ENCODE measurements around the gene SLC35F6.

SLC35F6 gene

DNA sequence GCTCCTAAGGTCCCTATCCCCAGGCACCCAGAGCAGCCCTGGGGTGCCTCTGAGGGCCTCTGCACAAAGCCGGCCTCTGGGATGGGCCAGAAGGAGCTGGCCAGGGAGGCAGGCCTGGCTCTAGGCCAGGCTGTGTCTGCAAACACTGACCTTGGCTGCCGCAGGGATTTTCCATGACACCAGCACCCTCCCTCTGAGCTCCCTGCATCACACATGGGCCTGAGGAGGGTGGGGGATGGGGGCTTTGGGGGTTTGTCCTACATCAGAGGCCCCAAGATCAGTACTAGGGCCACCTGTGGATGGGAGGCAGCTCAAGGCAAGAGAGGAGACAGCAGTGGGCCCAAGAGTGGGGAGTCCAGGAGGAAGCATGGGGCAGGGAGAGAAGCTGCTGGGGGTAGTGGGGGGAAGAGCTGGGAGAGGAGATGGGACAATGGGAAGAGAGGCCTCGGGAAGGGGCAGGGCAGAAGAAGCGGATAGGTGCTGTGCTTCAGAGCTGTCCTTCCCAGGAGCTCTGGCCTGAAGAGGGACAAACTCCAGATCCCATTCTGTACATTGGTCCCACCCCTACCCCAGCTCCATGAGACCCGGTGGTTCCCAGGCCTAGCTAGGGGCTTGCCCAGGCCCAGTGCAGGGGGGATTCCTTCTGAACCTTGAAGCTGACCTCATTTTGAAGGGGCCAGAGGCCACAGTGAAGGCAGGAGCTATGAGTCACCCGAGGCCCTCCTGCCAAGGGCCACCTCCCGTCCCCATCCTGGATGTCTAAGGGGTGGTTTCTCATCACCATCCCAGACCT, 43.6 kb upstream of the SLC35F6 start:
- DNase-seq, result no peak
- H3K27me3 ChIP-seq (replicated peaks; ENCODE audit: insufficient read depth, low read length), result peaks cover 40% of the 10 kb centered on the region
- no peaks in the 10 kb centered on the region for H3K9me2 ChIP-seq (replicated peaks; ENCODE audit: insufficient read depth, low read length)
- no peaks in the 10 kb centered on the region for H3K4me1 ChIP-seq (ENCODE audit: low read length)
- H3K4me3 ChIP-seq (ENCODE audit: low read length), result no peak overlapping the region
- no peak for TF ChIP-seq EZH2 (optimal IDR thresholded peaks at IDR 0.05; ENCODE audit: low read depth, low read length)
- TF ChIP-seq, protein P1, sequence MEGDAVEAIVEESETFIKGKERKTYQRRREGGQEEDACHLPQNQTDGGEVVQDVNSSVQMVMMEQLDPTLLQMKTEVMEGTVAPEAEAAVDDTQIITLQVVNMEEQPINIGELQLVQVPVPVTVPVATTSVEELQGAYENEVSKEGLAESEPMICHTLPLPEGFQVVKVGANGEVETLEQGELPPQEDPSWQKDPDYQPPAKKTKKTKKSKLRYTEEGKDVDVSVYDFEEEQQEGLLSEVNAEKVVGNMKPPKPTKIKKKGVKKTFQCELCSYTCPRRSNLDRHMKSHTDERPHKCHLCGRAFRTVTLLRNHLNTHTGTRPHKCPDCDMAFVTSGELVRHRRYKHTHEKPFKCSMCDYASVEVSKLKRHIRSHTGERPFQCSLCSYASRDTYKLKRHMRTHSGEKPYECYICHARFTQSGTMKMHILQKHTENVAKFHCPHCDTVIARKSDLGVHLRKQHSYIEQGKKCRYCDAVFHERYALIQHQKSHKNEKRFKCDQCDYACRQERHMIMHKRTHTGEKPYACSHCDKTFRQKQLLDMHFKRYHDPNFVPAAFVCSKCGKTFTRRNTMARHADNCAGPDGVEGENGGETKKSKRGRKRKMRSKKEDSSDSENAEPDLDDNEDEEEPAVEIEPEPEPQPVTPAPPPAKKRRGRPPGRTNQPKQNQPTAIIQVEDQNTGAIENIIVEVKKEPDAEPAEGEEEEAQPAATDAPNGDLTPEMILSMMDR (IDR thresholded peaks at IDR 0.05; ENCODE audit: low read length), result no peak
- H3K4me2 ChIP-seq (ENCODE audit: low read depth, low read length), result no peak overlapping the region
- H4K20me1 ChIP-seq (ENCODE audit: insufficient read depth, low read length), result no peaks in the 10 kb centered on the region
- no peak overlapping the region for H3K27ac ChIP-seq (ENCODE audit: low read length)
- no peaks in the 10 kb centered on the region for H3F3A ChIP-seq (ENCODE audit: insufficient read depth, low read length)
- H3K36me3 ChIP-seq (replicated peaks; ENCODE audit: insufficient read depth, low read length), result no peaks in the 10 kb centered on the region
- H3K9ac ChIP-seq (ENCODE audit: low read length), result no peak overlapping the region
- H3K79me2 ChIP-seq (ENCODE audit: low read length), result no peaks in the 10 kb centered on the region
- H2AFZ ChIP-seq (ENCODE audit: low read length), result no peak overlapping the region
- no peaks in the 10 kb centered on the region for H3K9me3 ChIP-seq (replicated peaks; ENCODE audit: insufficient read depth, low read length)

DNA sequence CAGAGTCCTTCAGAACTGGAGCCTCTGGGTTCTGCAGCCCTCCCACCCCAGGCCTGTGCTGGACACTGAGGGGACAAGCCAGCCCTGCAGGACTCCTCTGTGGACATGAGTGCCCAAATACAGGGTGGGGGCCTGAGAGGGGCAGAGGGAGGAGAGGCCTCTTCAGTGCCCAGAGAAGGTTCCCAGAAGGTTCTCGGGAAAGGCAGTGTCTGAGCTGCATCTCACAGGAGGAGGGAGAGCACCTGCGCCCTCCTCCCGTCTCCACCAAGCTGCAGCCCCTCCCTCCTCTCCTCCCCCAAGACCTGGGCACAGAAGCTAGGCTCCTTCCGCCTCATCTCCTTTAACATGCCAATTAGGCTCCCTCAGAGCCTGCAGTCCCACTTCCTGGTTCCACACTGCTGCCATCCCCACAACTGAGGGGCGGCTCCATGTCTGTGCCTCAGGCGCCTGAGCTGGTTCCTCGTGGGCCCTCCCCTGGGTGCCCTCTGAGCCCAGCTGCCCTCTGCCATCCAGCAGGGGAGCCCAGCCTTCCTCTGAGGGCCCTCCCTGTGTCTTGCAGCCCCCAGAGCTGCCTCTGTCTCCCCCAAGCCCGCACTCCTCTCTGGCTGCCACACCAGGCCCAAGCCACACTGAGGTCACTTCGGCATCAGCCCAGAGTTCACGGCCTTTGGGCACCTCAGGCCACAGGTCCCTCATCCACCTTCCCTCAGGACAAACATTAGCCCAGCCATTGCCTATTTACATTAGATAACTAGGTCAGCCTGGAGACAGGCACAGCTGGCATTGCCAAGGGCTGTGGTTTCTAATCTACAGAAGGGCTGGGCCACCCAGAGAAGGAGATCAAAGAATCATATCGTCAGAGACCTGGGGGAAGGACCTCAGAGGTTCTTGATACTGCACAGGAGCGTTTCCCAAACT, 42.7 kb upstream of the SLC35F6 start:
- Histone ChIP-seq H3K9me2 (replicated peaks; ENCODE audit: insufficient read depth, low read length) (no peaks in the 10 kb centered on the region), H3K9me3 (replicated peaks; ENCODE audit: insufficient read depth, low read length) (no peaks in the 10 kb centered on the region), H2AFZ (ENCODE audit: low read length) (no peak overlapping the region), H3K79me2 (ENCODE audit: low read length) (no peaks in the 10 kb centered on the region), H3K4me2 (ENCODE audit: low read depth, low read length) (no peak overlapping the region), H3K4me1 (ENCODE audit: low read length) (no peaks in the 10 kb centered on the region), H3F3A (ENCODE audit: insufficient read depth, low read length) (no peaks in the 10 kb centered on the region), H3K4me3 (ENCODE audit: low read length) (no peak overlapping the region), H3K9ac (ENCODE audit: low read length) (no peak overlapping the region), H3K27ac (ENCODE audit: low read length) (no peak overlapping the region), H4K20me1 (ENCODE audit: insufficient read depth, low read length) (no peaks in the 10 kb centered on the region), H3K27me3 (replicated peaks; ENCODE audit: insufficient read depth, low read length) (peaks cover 40% of the 10 kb centered on the region), H3K36me3 (replicated peaks; ENCODE audit: insufficient read depth, low read length) (no peaks in the 10 kb centered on the region)
- DNase-seq, result no peak
- no peak for TF ChIP-seq EZH2phosphoT487 (IDR thresholded peaks at IDR 0.05; ENCODE audit: low read length)

DNA sequence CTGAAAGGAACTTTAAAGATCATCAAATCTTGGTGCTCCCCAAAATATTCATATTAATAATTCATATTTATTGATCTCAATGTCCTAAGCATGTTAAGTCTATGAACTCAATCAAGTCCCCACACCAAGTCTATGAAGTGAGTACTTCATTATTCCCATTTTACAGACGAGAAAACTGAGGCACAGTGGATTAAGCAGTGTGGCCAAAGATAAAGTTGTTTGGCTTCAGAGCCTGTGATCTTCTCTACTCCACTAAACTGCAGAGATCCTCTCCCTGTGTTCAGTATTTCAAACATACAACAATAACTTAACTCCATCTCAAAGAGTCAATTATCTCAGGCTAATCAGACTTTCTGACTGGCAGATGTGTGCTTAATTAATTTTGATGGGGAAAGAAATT, 41.8 kb upstream of the SLC35F6 start:
- H3K9me3 ChIP-seq (replicated peaks; ENCODE audit: insufficient read depth, low read length), result no peaks in the 10 kb centered on the region
- no peak overlapping the region for H3K27ac ChIP-seq (ENCODE audit: low read length)
- H3K4me3 ChIP-seq (ENCODE audit: low read length), result no peak overlapping the region
- H3K9me2 ChIP-seq (replicated peaks; ENCODE audit: insufficient read depth, low read length), result no peaks in the 10 kb centered on the region
- no peaks in the 10 kb centered on the region for H3K4me1 ChIP-seq (ENCODE audit: low read length)
- H3K4me2 ChIP-seq (ENCODE audit: low read depth, low read length), result no peak overlapping the region
- H3K36me3 ChIP-seq (replicated peaks; ENCODE audit: insufficient read depth, low read length), result no peaks in the 10 kb centered on the region
- TF ChIP-seq EZH2 (optimal IDR thresholded peaks at IDR 0.05; ENCODE audit: low read depth, low read length), result no peak
- no peak for TF ChIP-seq EZH2phosphoT487 (IDR thresholded peaks at IDR 0.05; ENCODE audit: low read length)
- TF ChIP-seq, protein P1 (IDR thresholded peaks at IDR 0.05; ENCODE audit: low read length), result no peak
- H3K9ac ChIP-seq (ENCODE audit: low read length), result no peak overlapping the region
- DNase-seq, result no peak
- H3K79me2 ChIP-seq (ENCODE audit: low read length), result no peaks in the 10 kb centered on the region
- peaks cover 43% of the 10 kb centered on the region for H3K27me3 ChIP-seq (replicated peaks; ENCODE audit: insufficient read depth, low read length)
- H3F3A ChIP-seq (ENCODE audit: insufficient read depth, low read length), result no peaks in the 10 kb centered on the region
- H4K20me1 ChIP-seq (ENCODE audit: insufficient read depth, low read length), result no peaks in the 10 kb centered on the region
- no peak overlapping the region for H2AFZ ChIP-seq (ENCODE audit: low read length)

Measured in MM.1S (cell line).